WTC11 (cell line): ENCODE measurements around the gene MERTK. TPM values are rescaled to one million over a fixed set of nuclear protein-coding genes. Genes with fewer than 3 reads are reported as not detected.

Experiments used
- ATAC-seq: fragments of 200-7000 bp; cut with Tn5 transposase; 2 replicates; pipeline ENCODE4 v1.10.0; 2021; ENCODE audit warnings: mild to moderate bottlenecking, moderate library complexity
- CTCF ChIA-PET: fragments of 300-600 bp; sonication (Branson Sonifier 250); formaldehyde crosslinking; loops from one replicate; lab custom pipeline; 2021; ENCODE audit warnings: antibody characterized with exemption; lab: Charles Lee
- POLR2A ChIA-PET: fragments of 350-600 bp; sonication (Branson Sonifier 250); formaldehyde crosslinking; loops from one replicate; lab custom pipeline; 2021; ENCODE audit warnings: antibody characterized with exemption; lab: Charles Lee
- DNase-seq: peaks from one replicate; pipeline ENCODE4 v3.0.0; 2021; ENCODE audit warnings: low spot score
- H3K27ac Mint-ChIP-seq: 2 replicates; pipeline ENCODE4 v1.8.0; 2021; ENCODE audit warnings: mixed read lengths
- H3K27me3 Mint-ChIP-seq: 2 replicates; pipeline ENCODE4 v1.8.0; 2021; ENCODE audit warnings: low read depth, mild to moderate bottlenecking, moderate library complexity, mixed read lengths
- H3K36me3 Mint-ChIP-seq: 2 replicates; pipeline ENCODE4 v1.8.0; 2021; ENCODE audit warnings: mixed read lengths
- H3K4me1 Mint-ChIP-seq: 2 replicates; pipeline ENCODE4 v1.8.0; 2022; ENCODE audit warnings: mixed read lengths
- H3K4me3 Mint-ChIP-seq: 2 replicates; pipeline ENCODE4 v1.8.0; 2021; ENCODE audit warnings: mild to moderate bottlenecking, moderate library complexity, mixed read lengths
- H3K9me3 Mint-ChIP-seq: 2 replicates; pipeline ENCODE4 v1.8.0; 2021; ENCODE audit warnings: mixed read lengths
- AFF4 ChIP-seq: sonication (generic); formaldehyde crosslinking; IDR thresholded peaks from 2 replicates; pipeline ENCODE4 v1.8.1; 2023; ENCODE audit warnings: mild to moderate bottlenecking, missing genetic modification reagents, borderline replicate concordance
- ATF6 ChIP-seq: sonication (generic); formaldehyde crosslinking; IDR thresholded peaks from 2 replicates; pipeline ENCODE4 v1.8.1; 2023; ENCODE audit warnings: mild to moderate bottlenecking, missing genetic modification reagents
- CREB1 ChIP-seq: sonication (generic); formaldehyde crosslinking; IDR thresholded peaks from 2 replicates; pipeline ENCODE4 v1.8.0; 2023; ENCODE audit warnings: mild to moderate bottlenecking, missing genetic modification reagents
- FOXP1 ChIP-seq: sonication (generic); formaldehyde crosslinking; IDR thresholded peaks from 2 replicates; pipeline ENCODE4 v1.8.0; 2022; ENCODE audit warnings: missing genetic modification reagents, mild to moderate bottlenecking, moderate library complexity, borderline replicate concordance
- FOXP4 ChIP-seq: sonication (generic); formaldehyde crosslinking; IDR thresholded peaks from 2 replicates; pipeline ENCODE4 v1.8.0; 2022; ENCODE audit warnings: mild to moderate bottlenecking, missing genetic modification reagents
- IRF2 ChIP-seq: sonication (generic); formaldehyde crosslinking; IDR thresholded peaks from 2 replicates; pipeline ENCODE4 v1.8.0; 2022; ENCODE audit warnings: low read depth, missing genetic modification reagents, borderline replicate concordance
- JUN ChIP-seq: sonication (generic); formaldehyde crosslinking; IDR thresholded peaks from 2 replicates; pipeline ENCODE4 v1.8.0; 2023; ENCODE audit warnings: mild to moderate bottlenecking, missing genetic modification reagents
- NFATC4 ChIP-seq: fragments of 250-450 bp; sonication (Bioruptor Pico); IDR thresholded peaks from 2 replicates; pipeline ENCODE4 v1.9.0; 2021; ENCODE audit warnings: mild to moderate bottlenecking
- NR2C2 ChIP-seq: sonication (generic); formaldehyde crosslinking; IDR thresholded peaks from 2 replicates; pipeline ENCODE4 v1.8.0; 2022; ENCODE audit warnings: mild to moderate bottlenecking, missing genetic modification reagents
- RELA ChIP-seq: sonication (generic); formaldehyde crosslinking; IDR thresholded peaks from 2 replicates; pipeline ENCODE4 v1.8.1; 2022; ENCODE audit warnings: missing genetic modification reagents, mild to moderate bottlenecking, borderline replicate concordance
- SP1 ChIP-seq: sonication (generic); formaldehyde crosslinking; conservative IDR thresholded peaks from 2 replicates; pipeline ENCODE4 v1.8.1; 2022; ENCODE audit warnings: missing genetic modification reagents
- USF2 ChIP-seq: sonication (generic); formaldehyde crosslinking; IDR thresholded peaks from 2 replicates; pipeline ENCODE4 v1.8.1; 2023; ENCODE audit warnings: mild to moderate bottlenecking, missing genetic modification reagents, moderate library complexity
- total RNA-seq: library from RNA; stranded (reverse); gene quantifications from 3 replicates; pipeline ENCODE4 v1.2.3, GENCODE V29; 2021
- TF ChIP-seq, protein P1 (sequence below): sonication (generic); formaldehyde crosslinking; IDR thresholded peaks from 2 replicates; pipeline ENCODE4 v1.8.0; 2022; ENCODE audit warnings: mild to moderate bottlenecking, missing genetic modification reagents
- TF ChIP-seq, protein P2 (sequence below): sonication (generic); formaldehyde crosslinking; IDR thresholded peaks from 2 replicates; pipeline ENCODE4 v1.8.1; 2023; ENCODE audit warnings: mild to moderate bottlenecking, moderate library complexity, missing genetic modification reagents
- TF ChIP-seq, protein P3 (sequence below): sonication (generic); formaldehyde crosslinking; IDR thresholded peaks from 2 replicates; pipeline ENCODE4 v1.8.0; 2023; ENCODE audit warnings: missing genetic modification reagents, mild to moderate bottlenecking, borderline replicate concordance
- TF ChIP-seq, protein P4 (sequence below): fragments of 250-450 bp; sonication (Bioruptor Pico); IDR thresholded peaks from 2 replicates; pipeline ENCODE4 v2.1.2; 2022; ENCODE audit warnings: mild to moderate bottlenecking, moderate library complexity

The MERTK gene
- total RNA-seq, 1 experiment from 2014 or later = 6.9 TPM

DNA sequence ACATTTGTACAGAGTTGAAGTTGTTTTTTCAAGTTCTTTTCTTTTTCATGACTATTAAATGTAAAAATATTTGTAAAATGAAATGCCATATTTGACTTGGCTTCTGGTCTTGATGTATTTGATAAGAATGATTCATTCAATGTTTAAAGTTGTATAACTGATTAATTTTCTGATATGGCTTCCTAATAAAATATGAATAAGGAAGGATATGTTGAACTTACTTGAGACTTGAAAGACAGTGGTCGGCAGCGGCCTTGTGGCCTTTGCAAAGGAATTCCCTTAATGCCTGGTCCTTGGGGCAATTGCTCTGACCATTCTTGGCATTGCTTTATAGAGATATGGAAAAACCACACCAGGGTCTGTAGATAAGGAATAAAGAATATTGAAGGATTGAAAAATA is 130.8 kb downstream of the MERTK start:
- CTCF ChIA-PET = no interaction called here
- POLR2A ChIA-PET = no interaction called here

More for the DNA sequence above, 130.8 kb downstream of the MERTK start:
- no peak overlapping the region for H3K4me3 Mint-ChIP-seq
- TF ChIP-seq IRF2 (no peak), ATF6 (CRISPR knock-in tag) (no peak), JUN (no peak), AFF4 (CRISPR knock-in tag) (no peak), NR2C2 (CRISPR knock-in tag) (no peak), NFATC4 (CRISPR knock-in tag) (no peak), SP1 (CRISPR knock-in tag) (no peak), RELA (CRISPR knock-in tag) (no peak), FOXP1 (CRISPR knock-in tag) (no peak), FOXP4 (CRISPR knock-in tag) (no peak), USF2 (CRISPR knock-in tag) (no peak), CREB1 (no peak)
- TF ChIP-seq, protein P1, sequence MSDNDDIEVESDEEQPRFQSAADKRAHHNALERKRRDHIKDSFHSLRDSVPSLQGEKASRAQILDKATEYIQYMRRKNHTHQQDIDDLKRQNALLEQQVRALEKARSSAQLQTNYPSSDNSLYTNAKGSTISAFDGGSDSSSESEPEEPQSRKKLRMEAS (CRISPR knock-in tag) = no peak
- TF ChIP-seq, protein P2, sequence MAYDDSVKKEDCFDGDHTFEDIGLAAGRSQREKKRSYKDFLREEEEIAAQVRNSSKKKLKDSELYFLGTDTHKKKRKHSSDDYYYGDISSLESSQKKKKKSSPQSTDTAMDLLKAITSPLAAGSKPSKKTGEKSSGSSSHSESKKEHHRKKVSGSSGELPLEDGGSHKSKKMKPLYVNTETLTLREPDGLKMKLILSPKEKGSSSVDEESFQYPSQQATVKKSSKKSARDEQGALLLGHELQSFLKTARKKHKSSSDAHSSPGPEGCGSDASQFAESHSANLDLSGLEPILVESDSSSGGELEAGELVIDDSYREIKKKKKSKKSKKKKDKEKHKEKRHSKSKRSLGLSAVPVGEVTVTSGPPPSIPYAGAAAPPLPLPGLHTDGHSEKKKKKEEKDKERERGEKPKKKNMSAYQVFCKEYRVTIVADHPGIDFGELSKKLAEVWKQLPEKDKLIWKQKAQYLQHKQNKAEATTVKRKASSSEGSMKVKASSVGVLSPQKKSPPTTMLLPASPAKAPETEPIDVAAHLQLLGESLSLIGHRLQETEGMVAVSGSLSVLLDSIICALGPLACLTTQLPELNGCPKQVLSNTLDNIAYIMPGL = no peak
- TF ChIP-seq, protein P3, sequence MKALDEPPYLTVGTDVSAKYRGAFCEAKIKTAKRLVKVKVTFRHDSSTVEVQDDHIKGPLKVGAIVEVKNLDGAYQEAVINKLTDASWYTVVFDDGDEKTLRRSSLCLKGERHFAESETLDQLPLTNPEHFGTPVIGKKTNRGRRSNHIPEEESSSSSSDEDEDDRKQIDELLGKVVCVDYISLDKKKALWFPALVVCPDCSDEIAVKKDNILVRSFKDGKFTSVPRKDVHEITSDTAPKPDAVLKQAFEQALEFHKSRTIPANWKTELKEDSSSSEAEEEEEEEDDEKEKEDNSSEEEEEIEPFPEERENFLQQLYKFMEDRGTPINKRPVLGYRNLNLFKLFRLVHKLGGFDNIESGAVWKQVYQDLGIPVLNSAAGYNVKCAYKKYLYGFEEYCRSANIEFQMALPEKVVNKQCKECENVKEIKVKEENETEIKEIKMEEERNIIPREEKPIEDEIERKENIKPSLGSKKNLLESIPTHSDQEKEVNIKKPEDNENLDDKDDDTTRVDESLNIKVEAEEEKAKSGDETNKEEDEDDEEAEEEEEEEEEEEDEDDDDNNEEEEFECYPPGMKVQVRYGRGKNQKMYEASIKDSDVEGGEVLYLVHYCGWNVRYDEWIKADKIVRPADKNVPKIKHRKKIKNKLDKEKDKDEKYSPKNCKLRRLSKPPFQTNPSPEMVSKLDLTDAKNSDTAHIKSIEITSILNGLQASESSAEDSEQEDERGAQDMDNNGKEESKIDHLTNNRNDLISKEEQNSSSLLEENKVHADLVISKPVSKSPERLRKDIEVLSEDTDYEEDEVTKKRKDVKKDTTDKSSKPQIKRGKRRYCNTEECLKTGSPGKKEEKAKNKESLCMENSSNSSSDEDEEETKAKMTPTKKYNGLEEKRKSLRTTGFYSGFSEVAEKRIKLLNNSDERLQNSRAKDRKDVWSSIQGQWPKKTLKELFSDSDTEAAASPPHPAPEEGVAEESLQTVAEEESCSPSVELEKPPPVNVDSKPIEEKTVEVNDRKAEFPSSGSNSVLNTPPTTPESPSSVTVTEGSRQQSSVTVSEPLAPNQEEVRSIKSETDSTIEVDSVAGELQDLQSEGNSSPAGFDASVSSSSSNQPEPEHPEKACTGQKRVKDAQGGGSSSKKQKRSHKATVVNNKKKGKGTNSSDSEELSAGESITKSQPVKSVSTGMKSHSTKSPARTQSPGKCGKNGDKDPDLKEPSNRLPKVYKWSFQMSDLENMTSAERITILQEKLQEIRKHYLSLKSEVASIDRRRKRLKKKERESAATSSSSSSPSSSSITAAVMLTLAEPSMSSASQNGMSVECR (CRISPR knock-in tag) = no peak
- TF ChIP-seq, protein P4, sequence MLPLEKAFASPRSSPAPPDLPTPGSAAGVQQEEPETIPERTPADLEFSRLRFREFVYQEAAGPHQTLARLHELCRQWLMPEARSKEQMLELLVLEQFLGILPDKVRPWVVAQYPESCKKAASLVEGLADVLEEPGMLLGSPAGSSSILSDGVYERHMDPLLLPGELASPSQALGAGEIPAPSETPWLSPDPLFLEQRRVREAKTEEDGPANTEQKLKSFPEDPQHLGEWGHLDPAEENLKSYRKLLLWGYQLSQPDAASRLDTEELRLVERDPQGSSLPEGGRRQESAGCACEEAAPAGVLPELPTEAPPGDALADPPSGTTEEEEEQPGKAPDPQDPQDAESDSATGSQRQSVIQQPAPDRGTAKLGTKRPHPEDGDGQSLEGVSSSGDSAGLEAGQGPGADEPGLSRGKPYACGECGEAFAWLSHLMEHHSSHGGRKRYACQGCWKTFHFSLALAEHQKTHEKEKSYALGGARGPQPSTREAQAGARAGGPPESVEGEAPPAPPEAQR = no peak
- peaks cover 26% of the 10 kb centered on the region for H3K4me1 Mint-ChIP-seq
- peaks cover 7% of the 10 kb centered on the region for H3K9me3 Mint-ChIP-seq
- H3K27me3 Mint-ChIP-seq = no peaks in the 10 kb centered on the region
- ATAC-seq (no peak), DNase-seq (no peak)
- peaks cover 3% of the 10 kb centered on the region; the same call in 1 of the 2 replicates for H3K36me3 Mint-ChIP-seq
- no peak overlapping the region for H3K27ac Mint-ChIP-seq
